Erythroblast (primary cell): ENCODE results near the gene DNAJC17.
A peak's percentile ranks its signal among the peaks of the same experiment; 100 is the strongest.

ENCODE experiments used
- DNase-seq, 2 experiments: peaks; one replicate each; lab custom pipeline; 2025; lab: John Stamatoyannopoulos, UW
- GATA1 ChIP-seq: IDR thresholded peaks from 2 replicates; pipeline ENCODE4 v1.6.1; 2011; ENCODE audit warnings: low read depth, mild to moderate bottlenecking, control low read depth, low read length, moderate library complexity
- POLR2A ChIP-seq: IDR thresholded peaks from 2 replicates; pipeline ENCODE4 v1.6.1; 2011; ENCODE audit warnings: mild to moderate bottlenecking, low read length

Gene DNAJC17

GRCh38 chr15:40759961-40760360, 47.3 kb downstream of the DNAJC17 start:
- DNase-seq: no peak
- no peak for TF ChIP-seq GATA1
- TF ChIP-seq POLR2A: no peak

- TF ChIP-seq GATA1 (peak; percentile 38), POLR2A (no peak)
- peak; percentile 56 to 84 for DNase-seq
Measured at GRCh38 chr15:40756938-40757337, 50.3 kb downstream of the DNAJC17 start.

GRCh38 chr15:40755812-40756208, 51.5 kb downstream of the DNAJC17 start:
- DNase-seq: peak; percentile 61 to 74
- TF ChIP-seq GATA1: no peak
- TF ChIP-seq POLR2A: no peak

- DNase-seq: peak; percentile 96 to 99
- peak; percentile 96 for TF ChIP-seq POLR2A
- no peak for TF ChIP-seq GATA1
Measured at GRCh38 chr15:40754883-40755811, 52.1 kb downstream of the DNAJC17 start, which contains the start of gene RMDN3. TSS of gene RMDN3 (minus strand) at chr15:40755254. CDS start at chr15:40754783, 471 bp downstream.

GRCh38 chr15:40754574-40754882, 52.7 kb downstream of the DNAJC17 start:
- DNase-seq: peak; percentile 61 to 71

GRCh38 chr15:40751745-40752144, 55.5 kb downstream of the DNAJC17 start:
- DNase-seq: no peak
- TF ChIP-seq GATA1 (no peak), POLR2A (no peak)

More at GRCh38 chr15:40754574-40754882, 52.7 kb downstream of the DNAJC17 start:
- TF ChIP-seq GATA1 (no peak), POLR2A (no peak)

- no peak for DNase-seq
- TF ChIP-seq POLR2A: no peak
- TF ChIP-seq GATA1: no peak
Measured at GRCh38 chr15:40750885-40751284, 56.4 kb downstream of the DNAJC17 start.

- no peak for TF ChIP-seq POLR2A
- DNase-seq: no peak
Measured at GRCh38 chr15:40749151-40749630, 58.1 kb downstream of the DNAJC17 start.

GRCh38 chr15:40747685-40748631, 59.3 kb downstream of the DNAJC17 start:
- DNase-seq: peak; percentile 87 to 90
- TF ChIP-seq POLR2A (peak; percentile 26), GATA1 (no peak)

GRCh38 chr15:40746916-40747418, 60.3 kb downstream of the DNAJC17 start:
- TF ChIP-seq GATA1 (no peak), POLR2A (no peak)
- DNase-seq: peak; percentile 36 to 62

GRCh38 chr15:40744815-40745152, 62.5 kb downstream of the DNAJC17 start:
- peak; percentile 40 to 57 for DNase-seq
- TF ChIP-seq POLR2A (no peak), GATA1 (no peak)

- DNase-seq: peak; percentile 55 to 76
- TF ChIP-seq POLR2A: no peak
- TF ChIP-seq GATA1: no peak
Measured at GRCh38 chr15:40743921-40744814, 63.1 kb downstream of the DNAJC17 start.
